ENCODE results near the gene SEPTIN7. TPM values are rescaled to one million over a fixed set of nuclear protein-coding genes. Genes with fewer than 3 reads are reported as not detected.

The SEPTIN7 gene
- total and polyA plus RNA-seq, 2 experiments from 2014 or later, result 280 to 347 TPM

DNA sequence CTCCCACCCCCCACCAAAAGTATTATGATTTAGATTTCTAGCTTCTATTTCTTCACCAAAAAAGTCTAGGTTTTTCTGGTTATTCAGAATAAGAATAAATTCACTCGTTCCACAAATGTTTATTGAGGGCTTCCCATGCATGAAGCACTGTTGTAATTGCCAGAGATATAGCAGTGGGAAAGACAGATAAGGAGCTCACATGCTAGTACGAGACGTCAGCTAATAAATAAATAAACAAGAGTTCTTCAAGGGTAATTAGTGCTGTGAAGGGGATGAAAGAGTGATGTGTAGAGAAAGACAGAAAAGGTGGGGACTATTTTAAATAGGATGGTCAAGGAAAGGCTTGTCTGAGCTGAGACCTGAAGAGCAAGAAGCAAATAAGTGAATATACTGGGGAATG lies 38.1 kb upstream of the SEPTIN7 start:
- peak overlapping the region; percentile 7 for H2AFZ ChIP-seq
- no peak overlapping the region for H3K4me3 ChIP-seq
- no peaks in the 10 kb centered on the region for H3K36me3 ChIP-seq (replicated peaks; ENCODE audit: insufficient read depth, low read depth)
- no peaks in the 10 kb centered on the region for H3K27me3 ChIP-seq
- H3K4me1 ChIP-seq (ENCODE audit: insufficient read depth), result peaks cover 18% of the 10 kb centered on the region
- H3K4me2 ChIP-seq, result peak overlapping the region; percentile 24
- 25% methylated on average over 3 of the region's 3 CpGs for WGBS (ENCODE audit: low lambda C conversion rate, missing lambda C conversion rate)
- H3K27ac ChIP-seq, result peak overlapping the region; percentile 58
- H4K20me1 ChIP-seq (ENCODE audit: insufficient read depth, poor library complexity, severe bottlenecking), result no peaks in the 10 kb centered on the region
- TF ChIP-seq, protein P1, sequence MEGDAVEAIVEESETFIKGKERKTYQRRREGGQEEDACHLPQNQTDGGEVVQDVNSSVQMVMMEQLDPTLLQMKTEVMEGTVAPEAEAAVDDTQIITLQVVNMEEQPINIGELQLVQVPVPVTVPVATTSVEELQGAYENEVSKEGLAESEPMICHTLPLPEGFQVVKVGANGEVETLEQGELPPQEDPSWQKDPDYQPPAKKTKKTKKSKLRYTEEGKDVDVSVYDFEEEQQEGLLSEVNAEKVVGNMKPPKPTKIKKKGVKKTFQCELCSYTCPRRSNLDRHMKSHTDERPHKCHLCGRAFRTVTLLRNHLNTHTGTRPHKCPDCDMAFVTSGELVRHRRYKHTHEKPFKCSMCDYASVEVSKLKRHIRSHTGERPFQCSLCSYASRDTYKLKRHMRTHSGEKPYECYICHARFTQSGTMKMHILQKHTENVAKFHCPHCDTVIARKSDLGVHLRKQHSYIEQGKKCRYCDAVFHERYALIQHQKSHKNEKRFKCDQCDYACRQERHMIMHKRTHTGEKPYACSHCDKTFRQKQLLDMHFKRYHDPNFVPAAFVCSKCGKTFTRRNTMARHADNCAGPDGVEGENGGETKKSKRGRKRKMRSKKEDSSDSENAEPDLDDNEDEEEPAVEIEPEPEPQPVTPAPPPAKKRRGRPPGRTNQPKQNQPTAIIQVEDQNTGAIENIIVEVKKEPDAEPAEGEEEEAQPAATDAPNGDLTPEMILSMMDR (IDR thresholded peaks at IDR 0.05; ENCODE audit: poor library complexity), result no peak
- no peak for TF ChIP-seq EZH2phosphoT487 (IDR thresholded peaks at IDR 0.05; ENCODE audit: low read depth, severe bottlenecking, unreplicated experiment)
- TF ChIP-seq EZH2 (IDR thresholded peaks at IDR 0.05; ENCODE audit: borderline replicate concordance), result no peak
- no peak for DNase-seq (ENCODE audit: low spot score)
- H3K79me2 ChIP-seq, result no peaks in the 10 kb centered on the region
- H3K9me3 ChIP-seq (ENCODE audit: low read depth), result no peaks in the 10 kb centered on the region
- no peaks in the 10 kb centered on the region for H3K9me2 ChIP-seq (replicated peaks; ENCODE audit: insufficient read depth)

DNA sequence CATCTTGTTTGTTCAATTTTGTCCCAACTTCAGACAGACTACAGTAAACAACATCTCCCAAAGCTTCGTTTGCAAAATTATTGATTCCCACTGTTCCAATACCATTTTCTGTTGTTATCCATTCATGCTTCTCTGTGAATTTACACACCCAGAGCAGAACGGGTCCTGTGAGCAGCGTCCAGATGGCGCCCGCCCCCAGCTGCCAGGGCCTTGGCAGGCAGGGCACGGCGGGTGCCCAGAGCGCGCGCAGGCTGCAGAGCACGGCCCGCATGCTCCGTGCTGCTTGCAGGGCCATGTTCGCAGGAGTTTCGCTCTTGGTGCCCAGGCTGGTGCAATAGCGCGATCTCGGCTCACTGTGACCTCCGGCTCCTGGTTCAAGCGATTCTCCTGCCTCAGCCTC lies 32.5 kb upstream of the SEPTIN7 start:
- no peak overlapping the region for H2AFZ ChIP-seq
- no peaks in the 10 kb centered on the region for H4K20me1 ChIP-seq (ENCODE audit: insufficient read depth, poor library complexity, severe bottlenecking)
- no peaks in the 10 kb centered on the region for H3K79me2 ChIP-seq
- H3K9me3 ChIP-seq (ENCODE audit: low read depth), result no peaks in the 10 kb centered on the region
- H3K9me2 ChIP-seq (replicated peaks; ENCODE audit: insufficient read depth), result no peaks in the 10 kb centered on the region
- no peak for TF ChIP-seq EZH2 (IDR thresholded peaks at IDR 0.05; ENCODE audit: borderline replicate concordance)
- no peak for TF ChIP-seq EZH2phosphoT487 (IDR thresholded peaks at IDR 0.05; ENCODE audit: low read depth, severe bottlenecking, unreplicated experiment)
- TF ChIP-seq, protein P1 (IDR thresholded peaks at IDR 0.05; ENCODE audit: poor library complexity), result no peak
- no peaks in the 10 kb centered on the region for H3K36me3 ChIP-seq (replicated peaks; ENCODE audit: insufficient read depth, low read depth)
- H3K4me1 ChIP-seq (ENCODE audit: insufficient read depth), result no peaks in the 10 kb centered on the region
- H3K4me3 ChIP-seq, result no peak overlapping the region
- H3K4me2 ChIP-seq, result no peak overlapping the region
- no peaks in the 10 kb centered on the region for H3K27me3 ChIP-seq
- no peak for DNase-seq (ENCODE audit: low spot score)
- no peak overlapping the region for H3K27ac ChIP-seq
- WGBS (ENCODE audit: low lambda C conversion rate, missing lambda C conversion rate), result 97% methylated on average over 19 of the region's 20 CpGs

DNA sequence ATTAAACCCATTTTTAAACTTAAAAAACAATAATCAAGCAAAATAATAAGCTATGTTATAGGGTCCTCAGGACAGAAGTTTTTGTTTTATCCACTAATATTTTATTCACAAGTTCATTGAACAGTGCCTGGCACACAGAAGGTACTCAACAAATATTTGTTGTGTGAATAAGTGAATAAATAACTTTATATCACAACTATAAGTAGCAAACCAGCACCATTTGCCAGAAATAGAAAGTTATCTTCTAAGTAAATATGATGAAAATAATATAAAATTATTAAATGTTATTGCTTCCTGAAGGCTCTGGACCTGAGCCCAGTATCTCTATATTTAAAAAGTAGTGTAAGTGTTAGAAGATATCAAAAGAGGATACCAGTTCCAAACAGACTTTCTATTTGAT lies 29.1 kb upstream of the SEPTIN7 start:
- Histone ChIP-seq H3K36me3 (replicated peaks; ENCODE audit: insufficient read depth, low read depth) (no peaks in the 10 kb centered on the region), H4K20me1 (ENCODE audit: insufficient read depth, poor library complexity, severe bottlenecking) (no peaks in the 10 kb centered on the region), H3K4me1 (ENCODE audit: insufficient read depth) (no peaks in the 10 kb centered on the region), H3K9me3 (ENCODE audit: low read depth) (no peaks in the 10 kb centered on the region), H3K4me3 (no peak overlapping the region), H3K4me2 (no peak overlapping the region), H3K79me2 (no peaks in the 10 kb centered on the region), H2AFZ (no peak overlapping the region), H3K27me3 (no peaks in the 10 kb centered on the region), H3K27ac (no peak overlapping the region), H3K9me2 (replicated peaks; ENCODE audit: insufficient read depth) (no peaks in the 10 kb centered on the region)
- TF ChIP-seq, protein P1 (IDR thresholded peaks at IDR 0.05; ENCODE audit: poor library complexity), result no peak
- TF ChIP-seq EZH2phosphoT487 (IDR thresholded peaks at IDR 0.05; ENCODE audit: low read depth, severe bottlenecking, unreplicated experiment), result no peak
- TF ChIP-seq EZH2 (IDR thresholded peaks at IDR 0.05; ENCODE audit: borderline replicate concordance), result no peak
- DNase-seq (ENCODE audit: low spot score), result no peak

DNA sequence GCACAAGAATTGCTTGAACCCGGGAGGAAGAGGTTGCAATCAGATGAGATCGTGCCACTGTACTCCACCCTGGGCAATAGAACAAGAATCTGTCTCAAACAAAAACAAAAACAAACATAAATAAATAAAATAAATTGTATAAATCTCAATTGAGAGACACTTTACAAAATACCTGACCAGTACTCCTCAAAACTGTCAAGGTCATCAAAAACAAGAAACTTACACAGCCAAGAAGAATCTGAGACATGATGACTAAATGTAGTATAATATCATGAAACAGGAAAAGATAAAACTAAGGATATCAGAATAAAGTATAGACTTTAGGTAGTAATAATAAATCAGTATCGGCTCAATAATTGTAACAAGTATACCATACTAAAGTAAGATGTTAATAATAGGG lies 26.9 kb upstream of the SEPTIN7 start:
- Histone ChIP-seq H3K4me3 (no peak overlapping the region), H2AFZ (no peak overlapping the region), H3K79me2 (no peaks in the 10 kb centered on the region), H3K9me2 (replicated peaks; ENCODE audit: insufficient read depth) (no peaks in the 10 kb centered on the region), H3K36me3 (replicated peaks; ENCODE audit: insufficient read depth, low read depth) (no peaks in the 10 kb centered on the region), H3K27me3 (no peaks in the 10 kb centered on the region), H3K4me1 (ENCODE audit: insufficient read depth) (no peaks in the 10 kb centered on the region), H3K9me3 (ENCODE audit: low read depth) (no peaks in the 10 kb centered on the region), H4K20me1 (ENCODE audit: insufficient read depth, poor library complexity, severe bottlenecking) (no peaks in the 10 kb centered on the region), H3K4me2 (no peak overlapping the region), H3K27ac (no peak overlapping the region)
- TF ChIP-seq EZH2 (IDR thresholded peaks at IDR 0.05; ENCODE audit: borderline replicate concordance) (no peak), EZH2phosphoT487 (IDR thresholded peaks at IDR 0.05; ENCODE audit: low read depth, severe bottlenecking, unreplicated experiment) (no peak)
- TF ChIP-seq, protein P1 (IDR thresholded peaks at IDR 0.05; ENCODE audit: poor library complexity), result no peak
- no peak for DNase-seq (ENCODE audit: low spot score)
- WGBS (ENCODE audit: low lambda C conversion rate, missing lambda C conversion rate), result 90% methylated on average over 3 of the region's 3 CpGs

Data from hepatocyte (in vitro differentiated cells).